ENCODE data around the gene RFX1. TPM values are rescaled to one million over a fixed set of nuclear protein-coding genes. Genes with fewer than 3 reads are reported as not detected.
A peak's percentile ranks its signal among the peaks of the same experiment; 100 is the strongest.

RFX1 gene
- total and polyA plus RNA-seq, 9 of the 15 experiments (the other 6 are each of a cell fraction or from before 2014, with no cell fraction given), result 0.14 to 19.3 (median 1.2) TPM

GRCh38 chr19:14004619-14005348, 1.3 kb downstream of the RFX1 start (continued):
- TF ChIP-seq MGA (IDR thresholded peaks at IDR 0.05) (peak; percentile 85), FOXK2 (conservative IDR thresholded peaks at IDR 0.05 in 1 of 2, IDR thresholded peaks at IDR 0.05 in 1 of 2; ENCODE audit: low read depth in 2 of 2) (peak; percentile 88 to 95), MBD1 (CRISPR knock-in tag; IDR thresholded peaks at IDR 0.05) (0 out of 2 replicates have a peak, but pooled peaks have one; percentile 9), L3MBTL2 (IDR thresholded peaks at IDR 0.05) (peak; percentile 92), FOXJ2 (tag; IDR thresholded peaks at IDR 0.05) (0 out of 2 replicates have a peak, but pooled peaks have one; percentile 46), MYC (IDR thresholded peaks at IDR 0.05; ENCODE audit: low read depth, low read length) (peak; percentile 85), MYC (CRISPR knock-in tag; IDR thresholded peaks at IDR 0.05; ENCODE audit: borderline replicate concordance, low read depth) (no peak)
- TF ChIP-seq, protein P1, sequence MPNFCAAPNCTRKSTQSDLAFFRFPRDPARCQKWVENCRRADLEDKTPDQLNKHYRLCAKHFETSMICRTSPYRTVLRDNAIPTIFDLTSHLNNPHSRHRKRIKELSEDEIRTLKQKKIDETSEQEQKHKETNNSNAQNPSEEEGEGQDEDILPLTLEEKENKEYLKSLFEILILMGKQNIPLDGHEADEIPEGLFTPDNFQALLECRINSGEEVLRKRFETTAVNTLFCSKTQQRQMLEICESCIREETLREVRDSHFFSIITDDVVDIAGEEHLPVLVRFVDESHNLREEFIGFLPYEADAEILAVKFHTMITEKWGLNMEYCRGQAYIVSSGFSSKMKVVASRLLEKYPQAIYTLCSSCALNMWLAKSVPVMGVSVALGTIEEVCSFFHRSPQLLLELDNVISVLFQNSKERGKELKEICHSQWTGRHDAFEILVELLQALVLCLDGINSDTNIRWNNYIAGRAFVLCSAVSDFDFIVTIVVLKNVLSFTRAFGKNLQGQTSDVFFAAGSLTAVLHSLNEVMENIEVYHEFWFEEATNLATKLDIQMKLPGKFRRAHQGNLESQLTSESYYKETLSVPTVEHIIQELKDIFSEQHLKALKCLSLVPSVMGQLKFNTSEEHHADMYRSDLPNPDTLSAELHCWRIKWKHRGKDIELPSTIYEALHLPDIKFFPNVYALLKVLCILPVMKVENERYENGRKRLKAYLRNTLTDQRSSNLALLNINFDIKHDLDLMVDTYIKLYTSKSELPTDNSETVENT (CRISPR knock-in tag; IDR thresholded peaks at IDR 0.05), result 0 out of 2 replicates have a peak, but pooled peaks have one; percentile 19
